IMR-90 (cell line): ENCODE results near the gene GADL1. TPM values are rescaled to one million over a fixed set of nuclear protein-coding genes. Genes with fewer than 3 reads are reported as not detected.

ENCODE experiments used
- ATAC-seq: fragments of 200-7000 bp; cut with Tn5 transposase; 2 replicates; pipeline ENCODE4 v1.9.1; 2020; ENCODE audit warnings: low read depth, mild to moderate bottlenecking, moderate library complexity
- BruUV-seq: library from RNA; stranded (reverse); fragments of 400-500 nt; replicated peaks from 2 replicates; lab custom pipeline; 2021; lab: Mats Ljungman, UMichigan
- CTCF ChIA-PET: fragments of 300-600 bp; formaldehyde crosslinking; extraction: SDS; loops from one replicate; lab custom pipeline; 2021; ENCODE audit warnings: antibody characterized with exemption; lab: Yijun Ruan, JAX
- POLR2A ChIA-PET: fragments of 300-600 bp; sonication (Branson Sonifier 250); formaldehyde crosslinking; loops from one replicate; lab custom pipeline; 2022; ENCODE audit warnings: antibody characterized with exemption; ENCODE audit not compliant: unreplicated experiment; lab: Charles Lee
- DNase-seq: peaks from one replicate; pipeline ENCODE4 v3.0.0; 2013
- H2AFZ ChIP-seq: replicated peaks from 2 replicates; pipeline ENCODE3; 2013; ENCODE audit warnings: low read length, mild to moderate bottlenecking; ENCODE audit not compliant: poor library complexity
- H2AK5ac ChIP-seq: 2 replicates; pipeline ENCODE4 v1.6.1; 2013; ENCODE audit warnings: low read depth, low read length, inconsistent platforms
- H2AK9ac ChIP-seq: replicated peaks from 2 replicates; pipeline ENCODE3; 2013; ENCODE audit warnings: mild to moderate bottlenecking, low read depth, low read length, moderate library complexity; ENCODE audit not compliant: poor library complexity
- H2BK120ac ChIP-seq: 2 replicates; pipeline ENCODE4 v1.6.1; 2013; ENCODE audit warnings: low read depth, low read length, inconsistent platforms
- H2BK15ac ChIP-seq: 3 replicates; pipeline ENCODE4 v1.6.1; 2013; ENCODE audit warnings: low read depth, low read length, inconsistent platforms
- H2BK20ac ChIP-seq: 2 replicates; pipeline ENCODE4 v1.6.1; 2013; ENCODE audit warnings: low read depth, mild to moderate bottlenecking, inconsistent platforms, low read length, moderate library complexity
- H2BK5ac ChIP-seq: 2 replicates; pipeline ENCODE4 v1.6.1; 2013; ENCODE audit warnings: mild to moderate bottlenecking, low read depth, low read length, inconsistent platforms; ENCODE audit not compliant: poor library complexity, severe bottlenecking
- H3K14ac ChIP-seq: replicated peaks from 2 replicates; pipeline ENCODE4 v1.6.1; 2013; ENCODE audit warnings: low read depth, low read length, inconsistent platforms
- H3K18ac ChIP-seq: 2 replicates; pipeline ENCODE4 v1.6.1; 2013; ENCODE audit warnings: low read depth, low read length, control low read depth
- H3K23ac ChIP-seq: 2 replicates; pipeline ENCODE4 v1.6.1; 2013; ENCODE audit warnings: low read depth, low read length, inconsistent platforms
- H3K27ac ChIP-seq: 2 replicates; pipeline ENCODE4 v1.5.1; 2013; ENCODE audit warnings: mild to moderate bottlenecking, control low read depth, low read length; ENCODE audit not compliant: insufficient read depth
- H3K27me3 ChIP-seq: 2 replicates; pipeline ENCODE4 v1.6.1; 2013; ENCODE audit warnings: low read length; ENCODE audit not compliant: control insufficient read depth, insufficient read depth
- H3K36me3 ChIP-seq: 2 replicates; pipeline ENCODE4 v1.6.1; 2013; ENCODE audit warnings: low read length, mixed read lengths; ENCODE audit not compliant: control insufficient read depth, insufficient read depth
- H3K4ac ChIP-seq: 2 replicates; pipeline ENCODE4 v1.6.1; 2013; ENCODE audit warnings: low read depth, low read length, inconsistent platforms
- H3K4me1 ChIP-seq: 2 replicates; pipeline ENCODE4 v1.6.1; 2013; ENCODE audit warnings: low read length, mixed read lengths; ENCODE audit not compliant: control insufficient read depth, insufficient read depth
- H3K4me2 ChIP-seq: 2 replicates; pipeline ENCODE4 v1.6.1; 2013; ENCODE audit warnings: low read depth, mild to moderate bottlenecking, control low read depth, low read length, moderate library complexity
- H3K4me3 ChIP-seq: 2 replicates; pipeline ENCODE4 v1.5.1; 2013; ENCODE audit warnings: low read depth, mild to moderate bottlenecking, control low read depth, low read length, moderate library complexity; ENCODE audit not compliant: insufficient read depth
- H3K56ac ChIP-seq: 2 replicates; pipeline ENCODE4 v1.6.1; 2013; ENCODE audit warnings: low read length, inconsistent platforms; ENCODE audit not compliant: insufficient read depth; ENCODE audit errors: extremely low read depth
- H3K79me1 ChIP-seq, 2 experiments: 2 replicates each; pipeline ENCODE4 v1.6.1; 2013; ENCODE audit warnings: low read length in 2 of 2, inconsistent platforms in 1 of 2, low read depth in 1 of 2
- H3K9ac ChIP-seq: 2 replicates; pipeline ENCODE4 v1.6.1; 2013; ENCODE audit warnings: low read depth, low read length, control low read depth
- H3K9me1 ChIP-seq: 2 replicates; pipeline ENCODE4 v1.6.1; 2013; ENCODE audit warnings: low read length, inconsistent platforms; ENCODE audit not compliant: insufficient read depth
- H3K9me3 ChIP-seq: 2 replicates; pipeline ENCODE4 v1.6.1; 2013; ENCODE audit warnings: low read length; ENCODE audit not compliant: control insufficient read depth, insufficient read depth
- H4K20me1 ChIP-seq: 2 replicates; pipeline ENCODE4 v1.6.1; 2013; ENCODE audit warnings: low read length, inconsistent platforms; ENCODE audit not compliant: insufficient read depth
- H4K5ac ChIP-seq: 2 replicates; pipeline ENCODE4 v1.6.1; 2013; ENCODE audit warnings: mild to moderate bottlenecking, low read depth, low read length, control low read depth
- H4K8ac ChIP-seq, 2 experiments: 2 replicates each; pipeline ENCODE4 v1.6.1; 2013; ENCODE audit warnings: low read depth in 2 of 2, low read length in 2 of 2, control low read depth in 1 of 2, inconsistent platforms in 1 of 2
- H4K91ac ChIP-seq: 2 replicates; pipeline ENCODE4 v1.6.1; 2013; ENCODE audit warnings: low read depth, low read length, inconsistent platforms; ENCODE audit not compliant: insufficient read depth
- MXI1 ChIP-seq: IDR thresholded peaks from 2 replicates; pipeline ENCODE4 v1.6.1; 2012; ENCODE audit warnings: low read depth, mild to moderate bottlenecking, low read length, moderate library complexity, borderline replicate concordance
- WGBS, 2 experiments: methylation state at CpG; one replicate each; pipeline versions ENCODE4 v1.1.5 to v1.1.7; 2013; ENCODE audit warnings: missing lambda C conversion rate in 2 of 2; ENCODE audit not compliant: insufficient read length in 1 of 2; ENCODE audit errors: extremely low coverage in 2 of 2; 5-methylcytosine and 5-hydroxymethylcytosine counted together
- dilution Hi-C: fragments of 300-500 bp; cut with HindIII; formaldehyde crosslinking; loops from one replicate; pipeline ENCODE4 v1.14.3; 2018; ENCODE audit warnings: low sequenced_read_pairs; ENCODE audit not compliant: unreplicated experiment
- in situ Hi-C: fragments of 300-500 bp; cut with MboI; formaldehyde crosslinking; loops from 3 replicates; pipeline ENCODE4 v1.14.3; 2019; ENCODE audit warnings: low sequenced_read_pairs, inconsistent platforms, mixed read lengths
- intact Hi-C: fragments of 100-400 bp; cut with micrococcal nuclease; formaldehyde crosslinking; loops from 2 replicates; pipeline ENCODE4 v1.10.0; 2022
- polyA plus RNA-seq, 3 experiments: library from polyadenylated mRNA; depleted of rRNA; stranded (reverse); fragments of >200 nt; gene quantifications; 2 replicates each; pipeline ENCODE4 v1.2.3, GENCODE V29; 2012; ENCODE audit warnings: low replicate concordance in 1 of 3
- total RNA-seq: library from RNA; depleted of rRNA; stranded (reverse); fragments of >200 nt; gene quantifications from 2 replicates; pipeline ENCODE4 v1.2.3, GENCODE V29; 2012

GADL1 gene
- total and polyA plus RNA-seq, 2 of the 4 experiments (the other 2 are of a cell fraction) = not detected

DNA sequence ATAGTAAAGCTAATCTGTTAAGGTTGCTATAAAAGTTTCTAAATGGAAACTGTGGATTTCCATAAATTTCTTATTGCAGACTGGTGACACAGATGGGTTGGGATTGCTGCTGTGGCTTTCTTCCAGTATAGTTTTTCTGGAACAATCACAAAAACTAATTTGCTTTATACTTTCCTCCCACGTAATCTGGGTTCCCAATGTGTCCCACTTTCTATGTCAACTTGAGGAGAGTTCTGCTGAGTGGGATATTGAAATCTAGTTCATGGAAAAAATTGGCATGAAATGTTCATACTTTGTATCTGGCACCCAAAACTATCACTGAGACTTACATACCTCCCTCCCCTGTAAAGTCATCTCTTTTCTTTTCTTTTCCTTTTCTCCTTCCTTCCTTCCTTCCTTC, 161.3 kb downstream of the GADL1 start:
- no peak for TF ChIP-seq MXI1
- no peak overlapping the region for H4K8ac ChIP-seq
- DNase-seq = no peak
- no peak overlapping the region for H3K4me3 ChIP-seq
- no peak overlapping the region for H2AK9ac ChIP-seq
- no peak overlapping the region for H2BK20ac ChIP-seq
- no peak overlapping the region for H3K4ac ChIP-seq
- no TSS peak for BruUV-seq
- no peak overlapping the region for H2AFZ ChIP-seq
- no peaks in the 10 kb centered on the region for H3K79me1 ChIP-seq
- H3K18ac ChIP-seq = no peak overlapping the region
- H4K91ac ChIP-seq = no peak overlapping the region
- H3K4me1 ChIP-seq = peaks cover 1% of the 10 kb centered on the region; the same call in 1 of the 2 replicates
- no peak overlapping the region for H2BK5ac ChIP-seq
- ChIA-PET POLR2A (no interaction called here), CTCF (no interaction called here)
- WGBS, 2 experiments = no CpG with 5 or more reads among the region's 1 CpG
- H3K23ac ChIP-seq = no peak overlapping the region
- H3K36me3 ChIP-seq = no peaks in the 10 kb centered on the region
- no peak overlapping the region for H3K4me2 ChIP-seq
- H3K27ac ChIP-seq = no peak overlapping the region
- H3K9me1 ChIP-seq = no peaks in the 10 kb centered on the region
- in situ Hi-C loops = no loop called here
- no peaks in the 10 kb centered on the region for H3K27me3 ChIP-seq
- no peak overlapping the region for H3K14ac ChIP-seq
- dilution Hi-C loops = no loop called here
- no peaks in the 10 kb centered on the region for H3K9me3 ChIP-seq
- no peak overlapping the region for H2BK120ac ChIP-seq
- no peak overlapping the region for H3K56ac ChIP-seq
- H2AK5ac ChIP-seq = no peak overlapping the region
- intact Hi-C loops = no loop called here
- H4K5ac ChIP-seq = no peak overlapping the region
- H4K20me1 ChIP-seq = no peaks in the 10 kb centered on the region
- H2BK15ac ChIP-seq = no peak overlapping the region
- H3K9ac ChIP-seq = no peak overlapping the region
- ATAC-seq = no peak
